ENCODE measurements around the gene HSD3B1.
"Not testable (repeated sequence)": the region's sequence is repeated elsewhere in the genome, so short reads cannot be mapped to it uniquely, and the experiment has no call there.

The HSD3B1 gene

GRCh38 chr1:119553302-119554071 lies 46.5 kb downstream of the HSD3B1 start:
- peak; percentile 14 for DNase-seq (ENCODE audit: low read depth)

GRCh38 chr1:119554183-119554582 lies 47.2 kb downstream of the HSD3B1 start:
- DNase-seq (ENCODE audit: low read depth): peak; percentile 86

GRCh38 chr1:119556423-119556822 lies 49.4 kb downstream of the HSD3B1 start:
- no peak for DNase-seq (ENCODE audit: low read depth)

GRCh38 chr1:119560402-119560801 lies 53.4 kb downstream of the HSD3B1 start:
- DNase-seq (ENCODE audit: low read depth): not testable (repeated sequence)

- DNase-seq (ENCODE audit: low read depth): no peak
These were observed 57.5 kb downstream of the HSD3B1 start for GRCh38 chr1:119564548-119564947.

Data from non-pigmented ciliary epithelial cell (primary cell).